HG02759 (cell line): Measurements from ENCODE around the gene MATN1.

ENCODE experiments used
- ATAC-seq: cut with Tn5 transposase; IDR thresholded peaks from one replicate; pipeline ENCODE4 v1.9.1; 2021; ENCODE audit warnings: mild to moderate bottlenecking, moderate library complexity; ENCODE audit not compliant: unreplicated experiment

MATN1 gene

GRCh38 chr1:30719406-30720270 is 3.7 kb downstream of the MATN1 start:
- no peak for ATAC-seq

DNA sequence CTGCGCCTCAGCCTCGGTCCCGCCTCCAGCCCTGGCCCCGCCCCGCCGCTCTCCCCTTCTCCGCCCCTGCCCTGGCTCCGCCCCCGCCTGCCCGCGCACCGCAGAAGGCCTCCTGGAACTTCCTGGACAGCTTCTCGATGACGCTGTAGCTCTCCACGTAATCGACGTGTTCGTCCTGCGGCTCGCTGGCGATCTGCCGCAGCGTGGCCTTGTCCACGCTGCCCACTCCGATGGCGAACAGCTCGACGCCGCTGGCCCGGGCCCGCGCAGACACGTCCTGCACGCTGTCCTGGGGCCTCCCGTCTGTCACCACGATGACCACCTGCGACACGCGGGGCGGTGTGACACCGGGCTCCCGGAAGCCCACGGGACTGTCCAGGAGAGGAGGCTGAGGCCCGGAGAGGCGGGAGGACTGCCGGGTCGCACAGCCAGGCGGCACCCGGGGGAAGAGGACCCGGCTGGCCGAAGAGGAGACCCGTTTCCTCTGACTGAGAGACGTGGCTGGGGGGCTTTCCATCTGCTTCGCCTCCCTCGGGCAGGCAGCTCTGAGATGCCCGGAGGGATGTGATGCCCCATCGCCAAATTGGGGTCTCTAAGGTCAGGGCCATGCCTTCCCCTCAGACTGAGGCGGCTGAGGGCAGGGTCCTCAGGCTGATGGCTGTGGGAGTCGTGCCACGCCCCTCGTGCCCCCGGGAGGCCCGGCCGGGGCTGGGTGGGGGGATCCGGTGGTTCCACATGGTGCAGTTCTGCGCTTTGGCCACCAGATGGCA is 4.6 kb downstream of the MATN1 start:
- peak; percentile 52 for ATAC-seq

GRCh38 chr1:30718091-30718635 is 5.2 kb downstream of the MATN1 start:
- peak; percentile 89 for ATAC-seq

GRCh38 chr1:30716646-30717045 is 6.7 kb downstream of the MATN1 start:
- ATAC-seq = no peak

DNA sequence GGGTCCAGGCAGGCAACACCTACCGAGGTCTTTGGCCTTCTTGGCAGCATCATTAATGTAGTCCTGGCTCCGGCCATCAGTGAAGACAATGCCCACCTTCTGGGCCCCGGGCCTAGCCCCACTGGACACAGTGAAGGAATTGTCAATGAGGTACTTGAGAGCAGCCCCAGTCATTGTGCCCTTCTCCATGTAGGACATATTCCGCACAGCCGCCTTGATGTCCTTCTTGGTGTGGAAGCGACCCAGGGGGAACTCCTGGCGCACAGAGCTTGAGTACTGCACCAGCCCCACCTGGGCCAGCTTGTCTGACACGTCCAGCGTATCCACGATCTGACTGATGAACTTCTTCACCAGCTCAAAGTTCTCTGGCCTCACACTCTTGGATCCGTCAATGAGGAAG is 7.5 kb downstream of the MATN1 start:
- ATAC-seq = no peak

DNA sequence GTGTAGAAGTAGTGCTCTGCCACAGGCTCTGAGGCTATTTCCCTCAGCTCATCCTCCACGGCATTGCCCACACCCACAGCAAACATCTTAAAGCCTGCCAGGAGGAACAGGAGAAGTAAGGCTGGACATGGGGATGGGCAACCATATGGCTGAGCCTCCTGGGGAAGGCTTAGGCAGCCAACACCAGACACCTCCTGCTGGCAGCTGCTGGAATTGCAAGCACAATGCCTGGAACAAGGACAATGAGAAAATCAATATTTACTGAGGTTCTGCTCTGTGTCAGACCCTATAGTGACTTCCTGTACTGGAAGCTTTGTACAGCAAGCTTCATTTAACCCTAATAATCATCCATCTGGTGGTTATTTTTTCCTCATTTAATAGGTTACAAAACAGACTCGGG is 8.2 kb downstream of the MATN1 start:
- no peak for ATAC-seq

DNA sequence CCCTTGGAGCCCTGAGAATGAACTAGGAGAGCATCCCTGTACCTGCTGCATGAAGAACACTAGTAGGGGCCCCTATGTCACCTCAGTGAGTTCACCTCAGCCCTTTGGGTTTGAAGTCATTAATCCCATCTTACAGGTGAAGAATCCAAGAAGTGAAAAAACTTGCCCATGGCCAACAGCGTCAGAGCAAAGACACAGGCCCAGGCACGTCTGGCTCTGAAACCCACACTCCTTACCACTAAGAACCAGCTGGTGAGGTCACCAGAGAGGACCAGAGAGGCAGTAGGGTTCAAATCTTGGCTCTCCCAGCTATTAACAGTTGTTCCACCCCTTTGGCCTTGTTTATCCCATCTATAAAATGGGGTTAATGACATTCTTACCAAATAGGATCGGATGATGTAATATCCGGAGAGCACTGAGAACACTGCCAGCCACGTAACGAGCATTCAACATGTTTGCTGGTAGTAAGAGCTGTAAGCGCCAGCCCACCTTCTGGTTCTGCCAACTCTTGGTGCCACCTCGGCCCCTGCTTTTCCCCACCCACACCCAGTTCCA is 8.8 kb downstream of the MATN1 start:
- ATAC-seq = no peak

DNA sequence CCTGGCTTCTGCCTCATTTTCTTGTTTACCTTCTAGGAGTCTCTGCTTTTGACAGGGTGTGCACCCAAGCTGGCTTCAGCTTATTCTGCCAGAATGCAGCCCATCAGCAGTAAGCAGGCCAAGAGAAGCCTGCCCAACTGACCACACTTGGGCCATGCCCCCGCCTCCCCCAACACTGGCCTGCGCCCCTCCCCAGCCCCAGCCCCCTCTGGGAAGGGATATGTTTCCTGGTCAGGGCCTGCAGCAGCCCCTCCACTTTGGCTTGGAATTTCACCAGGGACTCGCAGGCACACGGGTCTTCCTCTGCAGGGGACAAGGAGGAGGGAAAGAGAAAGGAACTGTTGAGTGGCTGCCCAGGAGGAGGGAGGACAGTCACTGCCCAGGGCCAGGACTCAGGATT is 9.4 kb downstream of the MATN1 start:
- ATAC-seq = no peak

DNA sequence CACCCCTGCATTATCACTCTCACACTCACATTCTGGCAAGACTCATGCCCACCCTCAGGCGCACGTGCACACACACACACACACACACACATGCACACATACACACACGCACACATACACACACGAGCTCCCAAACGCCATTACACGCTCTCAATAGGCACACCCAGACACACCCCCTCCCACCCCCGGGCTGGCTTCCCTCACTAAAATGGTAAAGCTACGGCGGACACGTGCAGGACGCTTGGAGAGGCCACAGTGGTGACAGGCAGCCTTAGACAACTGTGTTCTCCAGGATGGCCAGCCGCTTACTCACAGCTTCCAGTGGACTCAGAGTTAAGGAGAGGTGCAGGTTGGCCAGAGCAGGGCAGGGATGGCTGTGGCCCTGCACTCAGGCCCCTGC is 10.1 kb downstream of the MATN1 start:
- ATAC-seq = no peak

DNA sequence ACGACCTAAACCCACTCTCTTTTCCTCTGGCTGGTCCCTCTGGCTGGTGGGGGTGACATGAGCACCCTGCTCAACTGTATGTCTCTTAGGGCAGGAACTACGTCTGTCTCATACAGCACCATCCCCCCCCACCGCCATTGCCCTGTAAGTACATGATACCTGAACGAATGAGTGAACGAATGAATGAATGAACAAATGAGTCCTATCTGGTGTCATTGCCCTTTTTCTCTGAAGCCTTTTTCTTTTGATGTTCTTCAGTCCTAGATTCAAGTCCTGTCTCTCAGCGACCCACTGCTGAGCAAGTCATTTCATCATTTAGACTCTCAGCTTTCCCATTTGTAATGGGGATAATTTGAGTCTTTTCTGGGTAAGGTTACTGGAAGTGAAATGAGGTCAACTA is 10.8 kb downstream of the MATN1 start:
- ATAC-seq = no peak

- ATAC-seq = no peak
Measured at GRCh38 chr1:30710407-30710806, 13.0 kb downstream of the MATN1 start.

DNA sequence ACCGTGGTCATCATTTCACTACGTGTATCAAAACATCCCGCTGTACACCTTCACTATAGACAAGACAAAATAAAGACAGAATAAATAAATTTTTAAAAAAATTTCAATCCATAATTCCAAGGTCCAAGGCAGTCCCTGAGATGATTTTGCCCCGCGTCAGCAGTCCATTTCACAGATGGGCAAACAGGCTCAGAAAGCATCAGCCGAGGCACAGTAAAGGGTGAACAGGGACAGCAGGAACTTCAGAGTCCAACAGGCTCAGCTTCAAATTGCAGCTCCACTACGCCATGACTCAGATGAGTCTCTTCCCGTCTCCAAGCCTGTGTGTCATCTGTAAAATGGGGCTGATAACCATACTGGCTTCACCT is 15.0 kb downstream of the MATN1 start:
- no peak for ATAC-seq

- ATAC-seq = no peak
Measured at GRCh38 chr1:30707412-30708360, 15.7 kb downstream of the MATN1 start.

DNA sequence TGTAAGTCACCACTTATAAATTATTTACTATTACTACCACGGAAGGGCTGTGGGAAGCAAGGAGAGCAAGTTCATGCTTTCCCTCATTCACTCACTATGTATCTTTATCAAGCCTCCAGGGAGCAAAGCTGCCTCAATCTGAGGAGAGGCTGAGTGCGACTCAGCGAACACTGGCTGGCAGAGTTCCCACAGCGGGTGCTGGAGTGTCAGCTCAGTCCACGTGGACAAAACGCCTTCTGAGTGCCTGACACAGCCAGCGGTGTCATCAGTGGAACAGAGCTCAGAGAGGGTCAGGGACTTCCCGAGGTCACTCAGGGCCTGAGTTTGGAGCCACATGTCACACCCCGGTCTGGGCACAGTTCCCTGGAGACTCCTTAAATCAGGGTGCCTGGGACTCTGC is 16.9 kb downstream of the MATN1 start:
- ATAC-seq = no peak

DNA sequence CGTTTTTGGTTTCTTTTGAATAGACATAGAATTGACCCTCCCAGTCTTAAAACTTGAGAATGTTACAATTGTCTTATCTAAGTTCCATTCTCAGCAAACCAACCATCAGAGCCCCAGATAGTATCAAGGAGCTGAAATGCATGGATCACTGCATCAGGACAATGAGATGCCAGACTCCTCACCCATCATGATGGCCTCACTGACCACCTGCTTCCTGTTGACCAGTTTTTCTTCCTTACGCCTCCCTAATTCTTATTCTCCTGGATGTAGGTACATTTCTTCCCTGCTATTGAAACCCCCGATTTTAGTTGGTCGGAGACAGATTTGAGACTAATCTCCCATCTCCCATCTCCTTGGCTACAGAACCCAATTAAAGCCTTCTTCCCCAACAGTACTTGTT is 17.7 kb downstream of the MATN1 start:
- ATAC-seq = no peak

GRCh38 chr1:30704765-30705509 is 18.4 kb downstream of the MATN1 start:
- no peak for ATAC-seq

DNA sequence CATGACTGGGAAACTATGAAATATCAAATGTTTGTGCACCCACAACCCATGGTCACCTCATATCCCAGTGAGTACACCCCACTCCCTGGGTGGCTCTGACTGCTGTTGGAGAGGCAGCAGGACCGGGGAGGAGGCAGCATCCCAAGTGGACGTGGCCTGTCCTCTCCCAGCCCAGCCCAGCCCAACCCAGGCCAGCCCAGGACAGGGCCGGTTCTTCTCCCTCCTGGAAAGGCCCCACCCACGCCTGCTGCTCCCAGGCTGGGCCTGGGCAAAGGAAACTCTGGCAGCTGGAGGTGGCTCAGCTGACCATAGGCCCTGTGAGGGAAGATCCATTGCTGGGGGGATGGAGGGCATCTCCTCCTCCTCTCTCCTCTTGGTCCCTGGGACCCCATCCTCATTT is 19.1 kb downstream of the MATN1 start:
- ATAC-seq = no peak

- ATAC-seq = no peak
Measured at GRCh38 chr1:30702823-30703222, 20.6 kb downstream of the MATN1 start.

DNA sequence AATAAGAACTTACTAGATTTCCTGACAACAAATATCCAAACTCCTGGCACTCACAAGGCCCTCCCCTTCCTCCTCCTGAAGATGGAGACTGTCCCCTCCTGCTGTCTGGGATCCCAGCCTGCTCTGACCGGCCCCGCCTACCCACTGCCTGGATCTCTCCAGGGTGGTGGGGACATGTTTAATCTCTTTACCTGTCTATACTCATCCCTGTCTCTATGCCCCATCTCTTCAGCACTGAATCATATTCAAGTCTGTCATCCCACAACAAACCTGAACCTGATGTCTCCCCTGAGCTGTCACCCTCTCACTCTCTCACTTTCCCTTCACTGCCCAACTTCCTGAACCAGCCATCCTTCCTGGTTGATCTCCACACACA is 22.1 kb downstream of the MATN1 start:
- ATAC-seq = no peak
